K562 (cell line): Measurements from ENCODE around the gene MAST4. TPM values are rescaled to one million over a fixed set of nuclear protein-coding genes. Genes with fewer than 3 reads are reported as not detected.

Experiments
- ATAC-seq: fragments of 200-7000 bp; cut with Tn5 transposase; 3 replicates; pipeline ENCODE4 v1.9.1; 2020; ENCODE audit warnings: moderate library complexity
- BruUV-seq: library from RNA; stranded (reverse); fragments of 400-500 nt; replicated peaks from 2 replicates; lab custom pipeline; 2021; lab: Mats Ljungman, UMichigan
- CTCF ChIA-PET: fragments of 300-600 bp; formaldehyde crosslinking; extraction: SDS; loops from one replicate; lab custom pipeline; 2021; ENCODE audit warnings: low intra/inter-chr PET ratio; lab: Yijun Ruan, JAX
- POLR2A ChIA-PET: fragments of 300-600, 350-650 bp; sonication (Branson Sonifier 250); formaldehyde crosslinking; extraction: SDS; loops from one replicate; lab custom pipeline; 2021; ENCODE audit warnings: antibody characterized with exemption, inconsistent platforms; lab: Yijun Ruan, JAX
- DNase-seq, 4 experiments: peaks; one replicate each; pipeline versions ENCODE4 v3.0.0 to v3.0.0-alpha.2; 2011 to 2018; ENCODE audit warnings: low spot score in 3 of 4, mixed read lengths in 3 of 4; ENCODE audit errors: extremely low read depth in 1 of 4
- FAIRE-seq: peaks from 2 replicates; lab custom pipeline; 2011; peaks lifted over from hg19 to GRCh38; lab: Jason Lieb, UNC
- H2AFZ ChIP-seq: 2 replicates; pipeline ENCODE4 v1.6.0; 2011; ENCODE audit warnings: low read depth, low read length, control low read depth, inconsistent platforms
- H3K27ac ChIP-seq: fragments of 200-600 bp; 3 replicates; pipeline ENCODE4 v1.8.0; 2011; ENCODE audit warnings: low read depth, mild to moderate bottlenecking, control low read depth, inconsistent platforms, low read length, moderate library complexity, mixed read lengths; ENCODE audit errors: extremely low read depth
- H3K27me3 ChIP-seq, 2 experiments: fragments of 300-600 bp in 1 of 2; 2 replicates in 1 of 2; 3 replicates in 1 of 2; pipeline versions ENCODE4 v1.6.0 to v1.8.0; 2011; ENCODE audit warnings: inconsistent platforms in 2 of 2, low read length in 2 of 2, mild to moderate bottlenecking in 1 of 2, mixed read lengths in 1 of 2, moderate library complexity in 1 of 2; ENCODE audit not compliant: control insufficient read depth in 2 of 2, insufficient read depth in 2 of 2
- H3K36me3 ChIP-seq: fragments of 300-600 bp; 3 replicates; pipeline ENCODE4 v1.8.0; 2011; ENCODE audit warnings: mild to moderate bottlenecking, low read length, inconsistent platforms; ENCODE audit not compliant: control insufficient read depth, insufficient read depth
- H3K4me1 ChIP-seq, 2 experiments: fragments of 200-600 bp in 1 of 2; replicated peaks in 1 of 2; 2 replicates in 1 of 2; 3 replicates in 1 of 2; pipeline versions ENCODE4 v1.5.1 to v1.8.0; 2011; ENCODE audit warnings: inconsistent platforms in 2 of 2, low read length in 2 of 2, mild to moderate bottlenecking in 1 of 2, mixed read lengths in 1 of 2, moderate library complexity in 1 of 2; ENCODE audit not compliant: control insufficient read depth in 2 of 2, insufficient read depth in 2 of 2
- H3K4me2 ChIP-seq: 2 replicates; pipeline ENCODE4 v1.6.1; 2011; ENCODE audit warnings: low read length, control low read depth, inconsistent platforms, mixed read lengths; ENCODE audit not compliant: insufficient read depth
- H3K4me3 ChIP-seq: fragments of 200-600 bp; sonication (generic), shearing (Covaris generic); 2 replicates; pipeline ENCODE4 v1.5.1; 2016; ENCODE audit warnings: control low read depth, inconsistent platforms
- H3K79me2 ChIP-seq: fragments of 200-600 bp; 3 replicates; pipeline ENCODE4 v1.8.0; 2011; ENCODE audit warnings: low read length, inconsistent platforms; ENCODE audit not compliant: control insufficient read depth, insufficient read depth
- H3K9ac ChIP-seq, 2 experiments: 2 replicates each; pipeline versions ENCODE4 v1.6.0 to v1.6.1; 2011; ENCODE audit warnings: low read depth in 2 of 2, low read length in 2 of 2, control low read depth in 1 of 2, inconsistent platforms in 1 of 2, mild to moderate bottlenecking in 1 of 2, mixed read lengths in 1 of 2; ENCODE audit not compliant: insufficient read depth in 1 of 2
- H3K9me1 ChIP-seq: one replicate; pipeline ENCODE4 v1.6.0; 2011; ENCODE audit warnings: inconsistent platforms, mild to moderate bottlenecking, low read length, moderate library complexity; ENCODE audit not compliant: control insufficient read depth, insufficient read depth
- H3K9me3 ChIP-seq: replicated peaks from 2 replicates; pipeline ENCODE4 v1.5.1; 2011; ENCODE audit warnings: low read depth, low read length, inconsistent platforms; ENCODE audit not compliant: control insufficient read depth, insufficient read depth
- H4K20me1 ChIP-seq: replicated peaks from 2 replicates; pipeline ENCODE4 v1.6.1; 2011; ENCODE audit warnings: low read length, inconsistent platforms, mixed read lengths; ENCODE audit not compliant: control insufficient read depth, insufficient read depth
- CAMTA2 ChIP-seq: fragments of 250-450 bp; sonication (Bioruptor Pico); conservative IDR thresholded peaks from 2 replicates; pipeline ENCODE4 v1.5.1; 2022
- EP300 ChIP-seq: IDR thresholded peaks from 2 replicates; pipeline ENCODE4 v1.6.1; 2012; ENCODE audit warnings: low read length, improper control_type of control experiment
- KLF16 ChIP-seq: IDR thresholded peaks from 2 replicates; pipeline ENCODE4 v1.6.1; 2016; ENCODE audit warnings: antibody characterized with exemption
- NFIC ChIP-seq: fragments of 450-650 bp; IDR thresholded peaks from 2 replicates; pipeline ENCODE4 v1.6.1; 2017; ENCODE audit warnings: mild to moderate bottlenecking, inconsistent platforms
- SMARCB1 ChIP-seq: IDR thresholded peaks from 2 replicates; pipeline ENCODE4 v1.6.1; 2011; ENCODE audit warnings: improper control_type of control experiment, low read depth; ENCODE audit not compliant: insufficient read length
- ZC3H11A ChIP-seq: IDR thresholded peaks from 2 replicates; pipeline ENCODE4 v1.6.1; 2012; ENCODE audit warnings: low read depth, low read length, improper control_type of control experiment
- ZNF507 ChIP-seq: conservative IDR thresholded peaks from 2 replicates; pipeline ENCODE4 v1.6.1; 2017; ENCODE audit warnings: missing genetic modification characterization, missing compliant biosample characterization
- ZNF699 ChIP-seq: fragments of 250-450 bp; sonication (Bioruptor Pico); IDR thresholded peaks from 2 replicates; pipeline ENCODE4 v1.8.0; 2021; ENCODE audit warnings: mild to moderate bottlenecking, moderate library complexity; ENCODE audit not compliant: insufficient replicate concordance
- WGBS: fragments of 100-300 bp; shearing (Covaris generic); methylation state at CpG from one replicate; pipeline ENCODE4 v1.1.6; 2016; ENCODE audit warnings: low coverage, mixed read lengths; ENCODE audit not compliant: insufficient coverage; ENCODE audit errors: missing lambda C conversion rate; 5-methylcytosine and 5-hydroxymethylcytosine counted together
- in situ Hi-C: fragments of 300-500 bp; cut with MboI; formaldehyde crosslinking; loops from 4 replicates; pipeline ENCODE4 v1.15.0; 2018; ENCODE audit warnings: inconsistent platforms, mixed read lengths
- intact Hi-C: fragments of 100-400 bp; cut with micrococcal nuclease; formaldehyde crosslinking; loops from 2 replicates; pipeline ENCODE4 v1.14.2; 2022
- polyA plus RNA-seq, 8 experiments: library from polyadenylated mRNA; depleted of rRNA in 4 of 8; stranded (reverse) in 5 of 8; unstranded in 3 of 8; fragments of >200 nt; fragmentation: Nextera tagmentation in 2 of 8; fragmentation: Illumina TruSeq in 1 of 8; extraction: Ambion mirVana in 2 of 8; extraction: Trizol in 1 of 8; gene quantifications; 2 replicates each; pipeline versions ENCODE4 v1.2.1 to v1.2.3, GENCODE V29; 2011 to 2014; ENCODE audit warnings: inconsistent platforms in 1 of 8, missing spikeins in 1 of 8
- total RNA-seq, 7 experiments: library from RNA; depleted of rRNA in 6 of 7; stranded (reverse); fragments of >200 nt in 6 of 7; fragmentation: Illumina TruSeq in 2 of 7; extraction: Trizol in 2 of 7; gene quantifications; 2 replicates each; pipeline versions ENCODE4 v1.2.1 to v1.2.3, GENCODE V29; 2011 to 2021; ENCODE audit warnings: low replicate concordance in 1 of 7

MAST4 gene
- total and polyA plus RNA-seq, 9 of the 15 experiments (the other 6 are each of a cell fraction or from before 2014, with no cell fraction given), result 0.88 to 10.1 (median 5.2) TPM

DNA sequence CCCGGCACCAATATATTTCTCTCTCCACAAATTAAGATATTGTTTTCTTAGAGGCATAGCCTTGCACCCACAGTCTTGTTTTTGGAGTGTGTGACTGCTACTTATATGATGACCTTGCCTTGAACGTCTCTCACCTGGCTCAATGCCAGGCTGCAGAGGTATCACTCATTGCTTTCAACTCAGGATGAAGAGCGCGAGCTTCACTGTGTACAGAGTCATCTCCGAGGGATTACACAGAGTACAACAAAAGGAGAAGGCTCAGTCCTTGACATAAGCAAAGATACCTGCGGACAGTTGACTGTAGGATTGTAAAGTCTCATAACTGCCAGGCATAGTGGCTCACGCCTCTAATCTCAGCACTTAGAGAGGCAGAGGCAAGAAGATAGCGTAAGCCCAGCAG, 546.6 kb downstream of the MAST4 start:
- FAIRE-seq (no peak), ATAC-seq (no peak), DNase-seq (no peak)
- Histone ChIP-seq H4K20me1 (no peaks in the 10 kb centered on the region), H3K36me3 (peaks cover 31% of the 10 kb centered on the region; the same call in 2 of the 3 replicates), H2AFZ (no peak overlapping the region), H3K79me2 (no peaks in the 10 kb centered on the region), H3K9ac (no peak overlapping the region), H3K9me1 (no peaks in the 10 kb centered on the region), H3K4me1 (peaks cover 0 to 3% of the 10 kb centered on the region in 2 experiments; a peak in 1 of 5 replicates), H3K4me2 (no peak overlapping the region), H3K27me3 (no peaks in the 10 kb centered on the region), H3K9me3 (no peaks in the 10 kb centered on the region), H3K4me3 (no peak overlapping the region), H3K27ac (no peak overlapping the region)
- TF ChIP-seq NFIC (peak; percentile 53), CAMTA2 (no peak)
- ChIA-PET CTCF (no interaction called here), POLR2A (interaction anchor here (1.0 to 1.2 kb wide), 2 partner anchors 13 to 37 kb away, joined by 4 to 5 read pairs; no protein-coding TSS in a partner anchor)
- WGBS, result 80% methylated on average over 8 of the region's 8 CpGs
- in situ Hi-C loops, result loop anchor here (10.0 kb wide), 1 partner anchor 148 kb away; no protein-coding TSS in a partner anchor
- intact Hi-C loops, result no loop called here
- no TSS peak for BruUV-seq

DNA sequence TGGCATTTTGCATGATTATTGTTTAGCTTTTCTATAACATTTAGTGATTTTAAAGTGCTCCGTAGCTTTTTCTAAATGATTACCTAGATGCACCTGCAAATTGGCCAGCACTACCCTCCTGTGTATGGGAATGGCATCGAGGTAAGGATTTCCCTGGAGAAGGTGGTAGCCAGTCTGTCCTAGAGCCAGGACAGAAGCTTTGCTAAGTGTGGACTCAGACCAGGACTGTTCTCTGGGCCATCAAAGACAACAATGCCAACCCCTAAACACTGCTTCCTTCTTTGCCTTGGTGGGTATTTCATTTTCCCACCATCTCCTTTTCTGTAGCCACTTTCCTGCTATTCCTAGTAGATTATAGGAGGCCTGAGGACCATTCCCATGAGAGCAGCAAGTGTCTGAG, 547.4 kb downstream of the MAST4 start:
- no peaks in the 10 kb centered on the region for H3K9me3 ChIP-seq
- intact Hi-C loops, result no loop called here
- ATAC-seq, result no peak
- no peak for FAIRE-seq
- H3K36me3 ChIP-seq, result peaks cover 31% of the 10 kb centered on the region; the same call in 2 of the 3 replicates
- BruUV-seq, result no TSS peak
- no peak overlapping the region for H3K4me2 ChIP-seq
- no peak overlapping the region for H2AFZ ChIP-seq
- H4K20me1 ChIP-seq, result no peaks in the 10 kb centered on the region
- H3K4me3 ChIP-seq, result no peak overlapping the region
- H3K27me3 ChIP-seq, result no peaks in the 10 kb centered on the region
- no peak overlapping the region for H3K27ac ChIP-seq
- WGBS, result 25% methylated on average over 2 of the region's 2 CpGs
- H3K9ac ChIP-seq, result no peak overlapping the region
- no peaks in the 10 kb centered on the region for H3K9me1 ChIP-seq
- H3K4me1 ChIP-seq, result peaks cover 0 to 3% of the 10 kb centered on the region in 2 experiments; a peak in 1 of 5 replicates
- no peak for TF ChIP-seq ZC3H11A
- TF ChIP-seq EP300, result no peak
- TF ChIP-seq SMARCB1, result no peak
- no peak for TF ChIP-seq ZNF507 (tag)
- TF ChIP-seq KLF16, result no peak
- TF ChIP-seq ZNF699 (CRISPR knock-in tag), result no peak
- ChIA-PET POLR2A (interaction anchor here (1.0 to 1.2 kb wide), 2 partner anchors 12 to 36 kb away, joined by 4 to 5 read pairs; no protein-coding TSS in a partner anchor), CTCF (interaction anchor here (1.2 kb wide), 1 partner anchor 220 kb away, joined by 3 read pairs; no protein-coding TSS in a partner anchor)
- no peaks in the 10 kb centered on the region for H3K79me2 ChIP-seq
- in situ Hi-C loops, result loop anchor here (10.0 kb wide), 1 partner anchor 149 kb away; no protein-coding TSS in a partner anchor
- no peak for DNase-seq
